Measurements from ENCODE around the gene EFCAB12.
"Not testable (repeated sequence)": the region's sequence is repeated elsewhere in the genome, so short reads cannot be mapped to it uniquely, and the experiment has no call there.

The EFCAB12 gene

GRCh38 chr3:129391583-129391982 lies 36.9 kb downstream of the EFCAB12 start:
- not testable (repeated sequence) for DNase-seq

GRCh38 chr3:129389572-129389937 lies 38.9 kb downstream of the EFCAB12 start:
- no peak for DNase-seq

GRCh38 chr3:129388791-129389571 lies 39.5 kb downstream of the EFCAB12 start:
- not testable (repeated sequence) for DNase-seq

GRCh38 chr3:129387487-129387886 lies 40.9 kb downstream of the EFCAB12 start:
- no peak for DNase-seq

GRCh38 chr3:129386984-129387383 lies 41.5 kb downstream of the EFCAB12 start:
- DNase-seq, result no peak

- not testable (repeated sequence) for DNase-seq
Observed at GRCh38 chr3:129385507-129385906, 42.9 kb downstream of the EFCAB12 start.

- peak in 1 of 2 experiments; percentile 33 for DNase-seq
Observed at GRCh38 chr3:129384594-129385323, 43.7 kb downstream of the EFCAB12 start.

GRCh38 chr3:129384103-129384502 lies 44.3 kb downstream of the EFCAB12 start:
- DNase-seq, result not testable (repeated sequence)

GRCh38 chr3:129383292-129383860 lies 45.1 kb downstream of the EFCAB12 start:
- DNase-seq, result peak; percentile 82 to 87

- no peak for DNase-seq
Observed at GRCh38 chr3:129382366-129382765, 46.1 kb downstream of the EFCAB12 start.

GRCh38 chr3:129379582-129380358 lies 48.7 kb downstream of the EFCAB12 start:
- DNase-seq, result no peak

- no peak for DNase-seq
Observed at GRCh38 chr3:129378949-129379348, 49.5 kb downstream of the EFCAB12 start.

GRCh38 chr3:129377615-129378014 lies 50.8 kb downstream of the EFCAB12 start:
- no peak for DNase-seq

- DNase-seq, result no peak
Observed at GRCh38 chr3:129375099-129375498, 53.3 kb downstream of the EFCAB12 start.

- no peak for DNase-seq
Observed at GRCh38 chr3:129371041-129371826, 57.2 kb downstream of the EFCAB12 start.

- DNase-seq, result no peak
Observed at GRCh38 chr3:129370248-129370964, 58.0 kb downstream of the EFCAB12 start.

GRCh38 chr3:129369711-129370110 lies 58.7 kb downstream of the EFCAB12 start:
- no peak for DNase-seq

- DNase-seq, result no peak
Observed at GRCh38 chr3:129367821-129368220, 60.6 kb downstream of the EFCAB12 start.

GRCh38 chr3:129366312-129366831 lies 62.1 kb downstream of the EFCAB12 start:
- DNase-seq, result peak in 1 of 2 experiments; percentile 12

GRCh38 chr3:129365296-129366136 lies 62.9 kb downstream of the EFCAB12 start:
- DNase-seq, result no peak
